Neural cell (in vitro differentiated cells): ENCODE results near the gene UNCX.

Experiments
- EP300 ChIP-seq: fragments of 450-650 bp; conservative IDR thresholded peaks from 2 replicates; pipeline ENCODE4 v1.6.1; 2014; ENCODE audit warnings: antibody characterized with exemption, mild to moderate bottlenecking, moderate library complexity; ENCODE audit not compliant: poor library complexity, severe bottlenecking
- EZH2 ChIP-seq: fragments of 200-600, 300-800 bp; shearing (Covaris generic), sonication (generic); IDR thresholded peaks from 2 replicates; pipeline ENCODE4 v1.6.1; 2014; ENCODE audit warnings: antibody characterized with exemption, low read length, borderline replicate concordance, mild to moderate bottlenecking; ENCODE audit not compliant: insufficient read depth, poor library complexity, severe bottlenecking
- POLR2AphosphoS5 ChIP-seq: IDR thresholded peaks from 2 replicates; pipeline ENCODE4 v1.6.1; 2012
- SMC3 ChIP-seq: fragments of 450-650 bp; conservative IDR thresholded peaks from 2 replicates; pipeline ENCODE4 v1.6.1; 2014; ENCODE audit warnings: antibody characterized with exemption, mild to moderate bottlenecking, moderate library complexity; ENCODE audit not compliant: poor library complexity
- TF ChIP-seq, protein P1 (sequence below): fragments of 450-650 bp; IDR thresholded peaks from 2 replicates; pipeline ENCODE4 v1.5.1; 2014; ENCODE audit warnings: antibody characterized with exemption, mild to moderate bottlenecking, moderate library complexity; ENCODE audit not compliant: poor library complexity, severe bottlenecking

DNA sequence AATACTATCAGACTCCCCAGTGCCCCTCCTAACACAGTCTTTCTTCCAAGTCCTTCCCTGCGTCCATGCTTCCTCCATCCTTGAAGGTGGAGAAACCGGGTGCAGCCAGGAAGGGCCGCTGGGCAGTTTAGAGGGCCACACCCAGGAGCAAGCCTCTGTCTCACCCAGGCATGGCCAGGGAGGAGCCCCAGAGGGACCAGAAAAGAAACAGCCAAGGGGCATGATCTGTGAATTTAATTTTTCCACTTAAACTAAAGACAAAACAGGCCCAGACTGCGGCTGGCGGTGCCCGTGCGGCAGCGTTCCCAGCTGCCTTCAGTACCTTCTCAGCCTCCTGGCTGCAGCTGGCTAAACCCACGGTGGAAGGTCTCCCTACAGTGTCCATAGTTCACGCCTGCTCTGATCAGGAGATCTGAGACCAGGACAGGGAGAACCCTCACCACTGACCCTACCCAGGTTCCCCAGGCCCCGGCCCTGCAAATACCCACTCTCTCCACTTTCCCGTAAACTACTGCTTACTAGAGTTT, 12.9 kb downstream of the UNCX start:
- TF ChIP-seq, protein P1, sequence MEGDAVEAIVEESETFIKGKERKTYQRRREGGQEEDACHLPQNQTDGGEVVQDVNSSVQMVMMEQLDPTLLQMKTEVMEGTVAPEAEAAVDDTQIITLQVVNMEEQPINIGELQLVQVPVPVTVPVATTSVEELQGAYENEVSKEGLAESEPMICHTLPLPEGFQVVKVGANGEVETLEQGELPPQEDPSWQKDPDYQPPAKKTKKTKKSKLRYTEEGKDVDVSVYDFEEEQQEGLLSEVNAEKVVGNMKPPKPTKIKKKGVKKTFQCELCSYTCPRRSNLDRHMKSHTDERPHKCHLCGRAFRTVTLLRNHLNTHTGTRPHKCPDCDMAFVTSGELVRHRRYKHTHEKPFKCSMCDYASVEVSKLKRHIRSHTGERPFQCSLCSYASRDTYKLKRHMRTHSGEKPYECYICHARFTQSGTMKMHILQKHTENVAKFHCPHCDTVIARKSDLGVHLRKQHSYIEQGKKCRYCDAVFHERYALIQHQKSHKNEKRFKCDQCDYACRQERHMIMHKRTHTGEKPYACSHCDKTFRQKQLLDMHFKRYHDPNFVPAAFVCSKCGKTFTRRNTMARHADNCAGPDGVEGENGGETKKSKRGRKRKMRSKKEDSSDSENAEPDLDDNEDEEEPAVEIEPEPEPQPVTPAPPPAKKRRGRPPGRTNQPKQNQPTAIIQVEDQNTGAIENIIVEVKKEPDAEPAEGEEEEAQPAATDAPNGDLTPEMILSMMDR: no peak
- TF ChIP-seq EZH2 (no peak), SMC3 (no peak), EP300 (no peak), POLR2AphosphoS5 (no peak)
